Testis (tissue), 3 donors: ENCODE data around the gene PLA2G4F. TPM values are rescaled to one million over a fixed set of nuclear protein-coding genes. Genes with fewer than 3 reads are reported as not detected.

ENCODE experiments used
- DNase-seq: peaks from one replicate; pipeline ENCODE4 v3.0.0-alpha.2; 2019
- H3K27ac ChIP-seq, 2 donors: fragments of 200-600 bp; sonication (generic); one replicate each; pipeline ENCODE4 v1.5.1; 2019
- H3K27me3 ChIP-seq: fragments of 200-600 bp; sonication (generic); one replicate; pipeline ENCODE4 v1.5.1; 2019
- H3K36me3 ChIP-seq: fragments of 200-600 bp; sonication (generic); one replicate; pipeline ENCODE4 v1.5.1; 2017; ENCODE audit warnings: low read depth; ENCODE audit errors: missing control alignments
- H3K4me1 ChIP-seq: fragments of 200-600 bp; sonication (generic); one replicate; pipeline ENCODE4 v1.5.1; 2019
- H3K4me3 ChIP-seq, 2 donors: fragments of 200-600 bp; sonication (generic); one replicate each; pipeline ENCODE4 v1.5.1; 2017 to 2019
- H3K9me3 ChIP-seq: fragments of 200-600 bp; sonication (generic); one replicate; pipeline ENCODE4 v1.5.1; 2017
- POLR2A ChIP-seq: fragments of 450-650 bp; IDR thresholded peaks from one replicate; pipeline ENCODE4 v1.6.1; 2017; ENCODE audit warnings: antibody characterized with exemption, mild to moderate bottlenecking, moderate library complexity
- WGBS, 2 donors: methylation state at CpG; one replicate each; pipeline ENCODE4 v1.1.5; 2018; 5-methylcytosine and 5-hydroxymethylcytosine counted together
- intact Hi-C: fragments of 100-400 bp; cut with DNase I; formaldehyde crosslinking; loops from one replicate; pipeline ENCODE4 v1.15.1; 2023; ENCODE audit warnings: low total_unique reads
- microRNA counts, 2 donors: library from miRNA; unstranded; fragments of <30 nt; microRNA quantifications; one replicate each; lab custom pipeline; 2016
- microRNA-seq, 2 donors: library from miRNA; unstranded; fragments of <30 nt; microRNA quantifications; one replicate each; pipeline ENCODE4, GENCODE V29; 2016; ENCODE audit warnings: borderline number of aligned reads in 2 of 2, borderline replicate concordance in 1 of 2
- polyA plus RNA-seq: library from polyadenylated mRNA; stranded (reverse); fragments of 350-450 nt; fragmentation: Illumina TruSeq; extraction: RNeasy Lipid Tissue Mini Kit (QIAGEN cat#74804); gene quantifications from one replicate; pipeline ENCODE4 v1.2.3, GENCODE V29; 2014; ENCODE audit warnings: low read depth, low replicate concordance; ENCODE audit not compliant: insufficient read depth
- small RNA-seq, 2 donors: library from RNA; depleted of rRNA; stranded (forward); fragments of <200 nt; gene quantifications; one replicate each; pipeline ENCODE3, GENCODE V24; 2016
- total RNA-seq, 2 donors: library from RNA; depleted of rRNA; stranded (reverse); fragments of >200 nt; gene quantifications; one replicate each; pipeline ENCODE4 v1.2.3, GENCODE V29; 2016
- TF ChIP-seq, protein P1 (sequence below), 3 experiments: fragments of 450-650 bp in 2 of 3; fragments of 200-600 bp in 1 of 3; sonication (generic) in 1 of 3; IDR thresholded peaks; one replicate each; pipeline ENCODE4 v1.5.1; 2016 to 2019; ENCODE audit warnings: antibody characterized with exemption in 3 of 3, mild to moderate bottlenecking in 2 of 3, moderate library complexity in 1 of 3

PLA2G4F gene
- total and polyA plus RNA-seq, 3 donors from 2014 or later, result 0.12 to 0.31 (median 0.15) TPM

DNA sequence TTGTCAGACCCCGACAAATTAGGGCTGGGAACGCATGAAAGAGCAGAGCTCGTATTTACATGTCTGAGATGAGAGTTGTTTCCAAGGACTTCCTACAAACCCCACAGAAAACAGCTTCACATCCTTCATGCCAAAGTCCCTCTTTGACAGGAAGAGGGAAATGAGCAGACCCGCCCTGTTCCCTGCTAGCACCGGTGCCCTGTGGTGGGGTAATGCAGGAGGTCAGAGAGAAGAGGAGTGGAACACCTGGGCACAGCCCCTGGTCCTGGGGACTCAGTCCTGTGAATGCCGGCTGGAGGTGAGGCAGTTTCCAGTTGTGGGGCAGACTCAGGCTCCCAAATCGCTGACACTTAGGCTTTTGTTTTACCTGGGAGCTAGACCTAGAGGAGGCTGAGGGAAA, 66.1 kb downstream of the PLA2G4F start:
- no peaks in the 10 kb centered on the region for H3K9me3 ChIP-seq
- H3K36me3 ChIP-seq, result no peaks in the 10 kb centered on the region
- no peaks in the 10 kb centered on the region for H3K27me3 ChIP-seq
- no peak overlapping the region for H3K27ac ChIP-seq
- H3K4me1 ChIP-seq, result peaks cover 13% of the 10 kb centered on the region
- TF ChIP-seq POLR2A, result no peak
- TF ChIP-seq, protein P1, sequence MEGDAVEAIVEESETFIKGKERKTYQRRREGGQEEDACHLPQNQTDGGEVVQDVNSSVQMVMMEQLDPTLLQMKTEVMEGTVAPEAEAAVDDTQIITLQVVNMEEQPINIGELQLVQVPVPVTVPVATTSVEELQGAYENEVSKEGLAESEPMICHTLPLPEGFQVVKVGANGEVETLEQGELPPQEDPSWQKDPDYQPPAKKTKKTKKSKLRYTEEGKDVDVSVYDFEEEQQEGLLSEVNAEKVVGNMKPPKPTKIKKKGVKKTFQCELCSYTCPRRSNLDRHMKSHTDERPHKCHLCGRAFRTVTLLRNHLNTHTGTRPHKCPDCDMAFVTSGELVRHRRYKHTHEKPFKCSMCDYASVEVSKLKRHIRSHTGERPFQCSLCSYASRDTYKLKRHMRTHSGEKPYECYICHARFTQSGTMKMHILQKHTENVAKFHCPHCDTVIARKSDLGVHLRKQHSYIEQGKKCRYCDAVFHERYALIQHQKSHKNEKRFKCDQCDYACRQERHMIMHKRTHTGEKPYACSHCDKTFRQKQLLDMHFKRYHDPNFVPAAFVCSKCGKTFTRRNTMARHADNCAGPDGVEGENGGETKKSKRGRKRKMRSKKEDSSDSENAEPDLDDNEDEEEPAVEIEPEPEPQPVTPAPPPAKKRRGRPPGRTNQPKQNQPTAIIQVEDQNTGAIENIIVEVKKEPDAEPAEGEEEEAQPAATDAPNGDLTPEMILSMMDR (IDR thresholded peaks at IDR 0.05), result no peak
- 72 to 84% methylated on average over 7 of the region's 7 CpGs for WGBS, 2 donors
- intact Hi-C loops, result no loop called here
- H3K4me3 ChIP-seq, result no peak overlapping the region
- no peak for DNase-seq

DNA sequence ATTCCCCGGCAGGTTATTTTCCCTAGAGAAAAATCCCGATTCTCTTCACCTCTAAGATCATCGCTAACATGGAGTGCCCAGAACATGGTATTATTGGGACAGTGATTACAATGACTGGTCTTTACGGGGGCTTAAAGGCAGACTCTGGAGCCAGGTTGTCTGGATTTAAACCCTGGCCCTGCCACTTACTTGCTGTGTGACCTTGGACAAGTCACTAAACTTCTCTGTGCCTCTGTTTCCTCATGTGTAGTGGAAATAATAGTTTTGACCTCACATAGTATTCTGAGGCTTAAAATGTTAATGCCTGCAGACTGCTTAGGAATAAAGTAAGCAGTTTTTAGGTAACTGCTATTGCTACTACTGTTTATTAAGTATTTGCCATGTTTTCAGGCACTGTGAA, 66.5 kb downstream of the PLA2G4F start:
- TF ChIP-seq POLR2A, result no peak
- TF ChIP-seq, protein P1 (IDR thresholded peaks at IDR 0.05), result no peak
- H3K4me1 ChIP-seq, result peaks cover 13% of the 10 kb centered on the region
- intact Hi-C loops, result no loop called here
- H3K27ac ChIP-seq, result no peak overlapping the region
- 92 to 95% methylated on average over 4 of the region's 4 CpGs for WGBS, 2 donors
- DNase-seq, result no peak
- no peaks in the 10 kb centered on the region for H3K27me3 ChIP-seq
- no peaks in the 10 kb centered on the region for H3K9me3 ChIP-seq
- H3K36me3 ChIP-seq, result no peaks in the 10 kb centered on the region
- no peak overlapping the region for H3K4me3 ChIP-seq

MicroRNAs within 50 kb of the gene (microRNA counts, 767-probe panel; counts per million panel counts)
- 0 to 152 counts per million in 2 donors for microRNA hsa-miR-627 (lab: Ali Mortazavi, UCI)

Small RNAs within 50 kb of the gene (microRNA-seq; reads per million reads assigned to microRNA genes)
- gene MIR627, result 4.1 to 5.6 reads per million in 2 donors

Small RNAs within 50 kb of the gene (small RNA-seq; reads per million reads assigned to genes)
- 0 to 0.09 reads per million in 2 donors for gene MIR627

Other genes starting within 250 kb of the PLA2G4F start
- 10 to 100 TPM in 1 of 2 donors, 1 to 10 TPM in 1; 9.4 to 10.2 TPM for gene EHD4, start 184.1 kb downstream of the PLA2G4F start, total RNA-seq
- 8.0 TPM for gene EHD4, start 184.1 kb downstream of the PLA2G4F start, polyA plus RNA-seq
- gene PLA2G4E, start 135.6 kb downstream of the PLA2G4F start, total RNA-seq, result under 1 TPM; 0.31 to 0.71 TPM
- gene PLA2G4E, start 135.6 kb downstream of the PLA2G4F start, polyA plus RNA-seq, result 0.67 TPM
- gene PLA2G4D, start 62.1 kb downstream of the PLA2G4F start, total RNA-seq, result under 1 TPM; 0.16 to 0.43 TPM
- 0.11 TPM for gene PLA2G4D, start 62.1 kb downstream of the PLA2G4F start, polyA plus RNA-seq
- gene VPS39, start 51.7 kb upstream of the PLA2G4F start, total RNA-seq, result 100 to 1,000 TPM; 120 to 135 TPM
- 71.8 TPM for gene VPS39, start 51.7 kb upstream of the PLA2G4F start, polyA plus RNA-seq
- 10 to 100 TPM; 54.8 to 63.4 TPM for gene GANC, start 116.6 kb upstream of the PLA2G4F start, total RNA-seq
- gene GANC, start 116.6 kb upstream of the PLA2G4F start, polyA plus RNA-seq, result 37.6 TPM
- gene TMEM87A, start 116.8 kb upstream of the PLA2G4F start, total RNA-seq, result 10 to 100 TPM; 79.5 to 92.9 TPM
- 64.2 TPM for gene TMEM87A, start 116.8 kb upstream of the PLA2G4F start, polyA plus RNA-seq
- gene CAPN3, start 202.9 kb upstream of the PLA2G4F start, total RNA-seq, result 10 to 100 TPM; 33.6 to 60.4 TPM
- 53.0 TPM for gene CAPN3, start 202.9 kb upstream of the PLA2G4F start, polyA plus RNA-seq